ENCODE results near the gene CD248.
"Not testable (repeated sequence)": the region's sequence is repeated elsewhere in the genome, so short reads cannot be mapped to it uniquely, and the experiment has no call there.

The CD248 gene

DNA sequence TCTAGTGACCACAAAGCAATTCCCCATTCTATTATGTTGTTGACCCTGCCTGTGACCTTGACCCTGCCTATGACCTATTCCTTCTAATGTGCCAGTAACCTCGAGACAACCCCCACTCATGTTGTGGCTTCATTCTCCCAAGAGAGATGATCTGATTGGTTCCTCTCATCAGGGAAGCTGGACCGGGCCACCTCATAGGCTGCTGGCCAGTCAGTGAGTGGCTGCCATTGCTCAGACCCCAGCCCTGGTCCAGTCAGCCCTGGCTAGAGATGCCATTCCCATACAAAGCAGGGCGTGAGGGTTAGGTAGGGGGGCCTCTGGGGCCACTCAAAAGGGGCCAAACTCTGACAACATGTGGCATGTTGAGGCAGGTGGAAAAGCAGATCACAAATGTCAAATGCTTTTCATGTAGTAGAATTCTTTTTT lies 42.8 kb upstream of the CD248 start:
- no peak overlapping the region for H3K27ac ChIP-seq (ENCODE audit: poor library complexity, severe bottlenecking)
- DNase-seq (ENCODE audit: low spot score) (no peak), ATAC-seq (ENCODE audit: low read depth) (no peak)
- no peaks in the 10 kb centered on the region for H3K9me3 ChIP-seq (ENCODE audit: severe bottlenecking)
- no peaks in the 10 kb centered on the region for H3K27me3 ChIP-seq (ENCODE audit: insufficient read depth, poor library complexity, severe bottlenecking)
- TF ChIP-seq, protein P1, sequence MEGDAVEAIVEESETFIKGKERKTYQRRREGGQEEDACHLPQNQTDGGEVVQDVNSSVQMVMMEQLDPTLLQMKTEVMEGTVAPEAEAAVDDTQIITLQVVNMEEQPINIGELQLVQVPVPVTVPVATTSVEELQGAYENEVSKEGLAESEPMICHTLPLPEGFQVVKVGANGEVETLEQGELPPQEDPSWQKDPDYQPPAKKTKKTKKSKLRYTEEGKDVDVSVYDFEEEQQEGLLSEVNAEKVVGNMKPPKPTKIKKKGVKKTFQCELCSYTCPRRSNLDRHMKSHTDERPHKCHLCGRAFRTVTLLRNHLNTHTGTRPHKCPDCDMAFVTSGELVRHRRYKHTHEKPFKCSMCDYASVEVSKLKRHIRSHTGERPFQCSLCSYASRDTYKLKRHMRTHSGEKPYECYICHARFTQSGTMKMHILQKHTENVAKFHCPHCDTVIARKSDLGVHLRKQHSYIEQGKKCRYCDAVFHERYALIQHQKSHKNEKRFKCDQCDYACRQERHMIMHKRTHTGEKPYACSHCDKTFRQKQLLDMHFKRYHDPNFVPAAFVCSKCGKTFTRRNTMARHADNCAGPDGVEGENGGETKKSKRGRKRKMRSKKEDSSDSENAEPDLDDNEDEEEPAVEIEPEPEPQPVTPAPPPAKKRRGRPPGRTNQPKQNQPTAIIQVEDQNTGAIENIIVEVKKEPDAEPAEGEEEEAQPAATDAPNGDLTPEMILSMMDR (IDR thresholded peaks at IDR 0.05; ENCODE audit: poor library complexity, severe bottlenecking): no peak
- peaks cover 9% of the 10 kb centered on the region; the same call in 1 of the 2 replicates for H3K36me3 ChIP-seq (ENCODE audit: low read depth)
- H3K4me1 ChIP-seq (ENCODE audit: insufficient read depth, poor library complexity, severe bottlenecking): no peaks in the 10 kb centered on the region
- no peak overlapping the region for H3K4me3 ChIP-seq (ENCODE audit: severe bottlenecking)

DNA sequence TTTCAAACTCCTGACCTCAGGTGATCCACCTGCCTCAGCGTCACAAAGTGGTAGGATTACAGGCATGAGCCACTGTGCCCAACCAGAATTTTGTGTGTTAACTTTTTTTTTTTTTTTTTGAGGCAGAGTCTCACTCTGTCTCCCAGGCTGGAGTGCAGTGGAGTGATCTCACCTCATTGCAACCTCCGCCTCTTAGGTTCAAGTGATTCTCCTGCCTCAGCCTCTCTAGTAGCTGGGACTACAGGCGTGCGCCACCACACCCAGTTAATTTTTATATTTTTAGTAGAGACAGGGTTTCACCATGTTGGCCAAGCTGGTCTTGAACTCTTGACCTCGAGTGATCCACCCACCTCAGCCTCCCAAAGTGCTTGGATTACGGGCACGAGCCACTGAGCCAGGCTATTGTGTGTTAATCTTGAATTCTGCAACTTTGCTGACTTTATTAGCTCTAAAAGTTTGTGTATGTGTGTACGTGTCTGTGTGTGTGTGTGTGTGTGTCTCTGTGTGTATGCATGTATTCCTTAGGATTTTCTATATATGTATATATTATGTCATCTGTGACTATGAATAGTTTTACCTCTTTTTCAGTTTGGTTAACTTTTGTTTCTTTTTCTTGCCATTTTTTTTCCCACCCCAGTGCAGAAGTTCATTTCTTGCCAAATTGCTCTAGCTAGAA lies 33.9 kb upstream of the CD248 start:
- not testable (repeated sequence) for H3K36me3 ChIP-seq (ENCODE audit: low read depth); DNase-seq (ENCODE audit: low spot score); H3K4me1 ChIP-seq (ENCODE audit: insufficient read depth, poor library complexity, severe bottlenecking); ATAC-seq (ENCODE audit: low read depth); H3K27me3 ChIP-seq (ENCODE audit: insufficient read depth, poor library complexity, severe bottlenecking); H3K27ac ChIP-seq (ENCODE audit: poor library complexity, severe bottlenecking); H3K4me3 ChIP-seq (ENCODE audit: severe bottlenecking); H3K9me3 ChIP-seq (ENCODE audit: severe bottlenecking)

DNA sequence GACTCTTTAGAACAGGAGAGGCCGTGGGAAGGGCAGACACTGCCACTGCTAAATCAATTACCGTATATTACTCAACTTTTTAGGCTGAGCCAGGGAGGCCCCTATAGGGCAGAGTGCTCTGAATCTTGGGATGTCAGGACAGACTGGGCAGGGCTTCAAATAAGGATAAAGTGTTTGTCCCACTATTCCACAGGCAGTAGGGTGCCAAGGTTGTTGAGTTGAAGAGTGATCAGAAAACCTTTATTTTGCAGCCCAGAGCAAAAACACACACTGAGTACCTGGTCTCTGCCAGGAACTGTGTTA lies 32.2 kb upstream of the CD248 start:
- H3K9me3 ChIP-seq (ENCODE audit: severe bottlenecking): no peaks in the 10 kb centered on the region
- H3K27ac ChIP-seq (ENCODE audit: poor library complexity, severe bottlenecking): no peak overlapping the region
- no peaks in the 10 kb centered on the region for H3K27me3 ChIP-seq (ENCODE audit: insufficient read depth, poor library complexity, severe bottlenecking)
- ATAC-seq (ENCODE audit: low read depth) (no peak), DNase-seq (ENCODE audit: low spot score) (no peak)
- TF ChIP-seq, protein P1 (IDR thresholded peaks at IDR 0.05; ENCODE audit: poor library complexity, severe bottlenecking): no peak
- H3K4me1 ChIP-seq (ENCODE audit: insufficient read depth, poor library complexity, severe bottlenecking): peaks cover 10% of the 10 kb centered on the region
- H3K4me3 ChIP-seq (ENCODE audit: severe bottlenecking): no peak overlapping the region
- H3K36me3 ChIP-seq (ENCODE audit: low read depth): 0 out of 2 replicates have a peak, but pooled peaks cover 2% of the 10 kb centered on the region

DNA sequence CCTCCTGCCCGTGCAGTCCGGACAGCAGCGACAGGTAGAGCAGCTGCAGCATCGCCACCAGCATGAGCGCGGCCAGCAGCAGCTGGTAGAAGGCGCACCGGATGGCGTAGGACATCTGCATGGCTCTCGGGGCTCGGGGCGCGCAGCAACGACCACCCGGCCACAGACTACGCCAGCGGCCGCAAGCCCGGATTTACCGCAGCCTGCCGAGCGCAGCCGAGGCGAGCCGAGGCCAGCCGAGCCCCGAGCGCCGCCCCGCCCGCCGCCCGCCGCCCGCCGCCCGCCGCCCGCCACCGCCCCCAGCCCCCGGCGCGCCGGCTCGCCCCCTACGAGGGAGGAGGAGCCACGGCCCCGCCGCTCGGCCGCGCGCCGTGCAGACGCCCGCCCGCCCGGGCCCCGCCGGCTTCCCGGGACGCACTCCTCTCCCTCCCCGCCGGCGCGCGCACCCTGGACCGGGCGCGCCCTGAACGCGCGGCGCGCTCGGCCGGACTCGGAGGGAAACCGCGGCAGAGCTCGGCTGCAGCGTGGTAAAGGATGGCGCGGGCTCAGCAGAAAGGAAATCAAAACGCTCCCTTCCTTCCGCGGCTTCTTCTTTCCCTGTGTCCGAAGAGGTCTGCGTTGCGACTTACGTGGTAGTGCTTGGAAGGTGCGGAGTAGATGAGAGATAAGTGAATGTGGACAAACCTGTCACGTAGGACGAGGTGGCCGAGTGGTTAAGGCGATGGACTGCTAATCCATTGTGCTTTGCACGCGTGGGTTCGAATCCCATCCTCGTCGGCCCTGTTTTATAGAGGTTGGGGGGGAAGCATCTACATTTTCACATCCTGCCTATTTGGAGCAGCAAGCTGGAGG lies 30.8 kb upstream of the CD248 start, which contains the start of gene B4GAT1:
Gene B4GAT1, minus strand, starts transcription at position 205 of the 852 bp plus-strand sequence. Its CDS starts 84 bp downstream, at position 121.
- H3K27me3 ChIP-seq (ENCODE audit: insufficient read depth, poor library complexity, severe bottlenecking): no peaks in the 10 kb centered on the region
- H3K4me1 ChIP-seq (ENCODE audit: insufficient read depth, poor library complexity, severe bottlenecking): peaks cover 21% of the 10 kb centered on the region
- ATAC-seq (ENCODE audit: low read depth): peak; percentile 46
- H3K36me3 ChIP-seq (ENCODE audit: low read depth): peaks cover 4% of the 10 kb centered on the region; the same call in 1 of the 2 replicates
- TF ChIP-seq, protein P1 (IDR thresholded peaks at IDR 0.05; ENCODE audit: poor library complexity, severe bottlenecking): no peak
- no peak for DNase-seq (ENCODE audit: low spot score)
- peak within 1 kb of the TSS; percentile 59 for H3K27ac ChIP-seq (ENCODE audit: poor library complexity, severe bottlenecking)
- peak within 1 kb of the TSS; percentile 85 for H3K4me3 ChIP-seq (ENCODE audit: severe bottlenecking)
- no peaks in the 10 kb centered on the region for H3K9me3 ChIP-seq (ENCODE audit: severe bottlenecking)

DNA sequence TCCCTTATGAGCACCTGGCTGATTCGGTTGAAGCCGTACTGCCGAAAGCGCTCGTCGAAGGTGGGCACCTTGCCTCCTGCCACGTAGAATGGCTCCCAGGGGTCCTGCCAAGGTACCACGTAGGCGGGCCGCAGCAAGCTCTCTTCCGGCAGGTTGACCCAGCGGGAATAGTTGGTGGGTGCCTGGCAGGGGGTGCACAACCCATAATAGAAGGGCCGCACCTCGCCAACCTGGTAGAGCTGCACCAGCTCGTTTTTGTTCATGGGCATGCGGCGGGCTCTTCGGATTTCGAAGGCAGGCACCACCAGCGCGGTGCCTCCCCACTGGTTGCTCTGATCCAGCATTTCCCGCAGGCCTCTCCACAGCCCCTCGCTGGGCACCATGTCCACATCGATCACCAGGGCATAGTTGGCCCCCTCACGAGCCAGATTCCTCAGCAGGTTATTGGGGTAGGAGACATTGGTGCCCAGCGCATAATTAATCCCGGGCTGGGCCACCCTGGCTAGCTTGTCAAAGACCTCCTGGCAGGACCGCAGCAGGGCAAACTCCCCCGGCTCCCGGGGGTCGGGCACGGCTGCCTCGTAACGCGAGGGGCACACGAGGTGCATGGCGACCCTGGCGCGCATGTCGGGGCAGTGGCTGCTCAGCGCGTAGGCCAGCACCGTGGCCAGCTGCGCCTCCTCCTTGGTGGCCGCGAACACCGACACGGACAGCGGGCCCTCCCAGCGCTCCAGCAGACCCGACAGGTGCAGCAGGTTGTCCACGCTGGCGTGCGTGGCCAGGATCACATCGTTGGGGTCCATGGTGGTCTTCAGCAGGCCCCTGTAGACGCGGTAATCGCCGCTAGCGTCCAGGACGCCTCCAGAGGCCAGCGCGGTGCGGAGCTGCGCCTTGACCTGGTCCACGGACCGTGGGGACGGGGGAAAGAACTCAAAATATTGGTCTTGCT lies 29.9 kb upstream of the CD248 start:
- peak overlapping the region; percentile 85 for H3K4me3 ChIP-seq (ENCODE audit: severe bottlenecking)
- TF ChIP-seq, protein P1 (IDR thresholded peaks at IDR 0.05; ENCODE audit: poor library complexity, severe bottlenecking): no peak
- no peaks in the 10 kb centered on the region for H3K9me3 ChIP-seq (ENCODE audit: severe bottlenecking)
- H3K4me1 ChIP-seq (ENCODE audit: insufficient read depth, poor library complexity, severe bottlenecking): peaks cover 21% of the 10 kb centered on the region
- H3K27me3 ChIP-seq (ENCODE audit: insufficient read depth, poor library complexity, severe bottlenecking): no peaks in the 10 kb centered on the region
- peaks cover 12% of the 10 kb centered on the region; the same call in 1 of the 2 replicates for H3K36me3 ChIP-seq (ENCODE audit: low read depth)
- H3K27ac ChIP-seq (ENCODE audit: poor library complexity, severe bottlenecking): peak overlapping the region; percentile 59
- peak; percentile 9; the same call in 1 of the 3 replicates for ATAC-seq (ENCODE audit: low read depth)
- DNase-seq (ENCODE audit: low spot score): no peak
